GM12872 (cell line): Measurements from ENCODE around the gene CYBA.

Experiments
- CTCF ChIP-seq: IDR thresholded peaks from 3 replicates; pipeline ENCODE4 v1.5.1; 2011; ENCODE audit warnings: low read depth, mild to moderate bottlenecking, low read length, moderate library complexity; ENCODE audit not compliant: insufficient read depth

Gene CYBA

GRCh38 chr16:88677721-88678120 is 26.9 kb upstream of the CYBA start:
- TF ChIP-seq CTCF, result no peak

- no peak for TF ChIP-seq CTCF
Observed at GRCh38 chr16:88676502-88677242, 25.8 kb upstream of the CYBA start.

- TF ChIP-seq CTCF, result no peak
Observed at GRCh38 chr16:88673716-88674379, 23.0 kb upstream of the CYBA start.

GRCh38 chr16:88672776-88673175 is 21.9 kb upstream of the CYBA start:
- TF ChIP-seq CTCF, result no peak

- TF ChIP-seq CTCF, result no peak
Observed at GRCh38 chr16:88671806-88672205, 21.0 kb upstream of the CYBA start.

- no peak for TF ChIP-seq CTCF
Observed at GRCh38 chr16:88669980-88670379, 19.1 kb upstream of the CYBA start.

GRCh38 chr16:88667461-88667860 is 16.6 kb upstream of the CYBA start:
- no peak for TF ChIP-seq CTCF
